Measurements from ENCODE around the gene ZDHHC11B.
"Not testable (repeated sequence)": the region's sequence is repeated elsewhere in the genome, so short reads cannot be mapped to it uniquely, and the experiment has no call there.

The ZDHHC11B gene

DNA sequence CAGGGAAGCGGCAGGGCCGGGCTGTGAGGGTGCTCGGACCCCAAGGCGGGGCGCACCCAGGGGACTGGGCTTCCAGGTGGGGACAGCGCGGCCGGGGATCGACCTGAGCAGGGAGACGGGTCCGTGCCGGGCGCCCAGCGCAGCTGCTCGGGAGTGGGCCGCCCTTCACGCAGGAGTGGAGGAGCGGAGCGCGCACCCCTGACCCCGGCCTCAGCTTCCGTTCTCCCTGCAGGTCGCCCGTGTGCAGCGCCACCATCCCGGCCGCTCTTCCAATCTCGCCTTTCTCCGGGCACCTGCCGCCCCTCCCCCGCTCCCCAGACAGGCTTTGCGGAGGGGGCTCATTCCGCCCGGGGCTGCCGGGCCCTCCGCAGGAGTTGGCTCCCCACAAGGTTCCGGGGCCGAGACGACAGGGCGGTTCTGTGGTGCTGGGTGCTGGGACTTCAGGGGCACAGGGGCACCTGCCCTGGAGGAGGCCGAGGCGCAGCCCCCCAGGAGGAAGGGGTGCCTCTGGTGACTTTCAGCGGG is 714 bp upstream of the ZDHHC11B start:
- DNase-seq = peak in 1 of 51 donors; percentile 26

DNA sequence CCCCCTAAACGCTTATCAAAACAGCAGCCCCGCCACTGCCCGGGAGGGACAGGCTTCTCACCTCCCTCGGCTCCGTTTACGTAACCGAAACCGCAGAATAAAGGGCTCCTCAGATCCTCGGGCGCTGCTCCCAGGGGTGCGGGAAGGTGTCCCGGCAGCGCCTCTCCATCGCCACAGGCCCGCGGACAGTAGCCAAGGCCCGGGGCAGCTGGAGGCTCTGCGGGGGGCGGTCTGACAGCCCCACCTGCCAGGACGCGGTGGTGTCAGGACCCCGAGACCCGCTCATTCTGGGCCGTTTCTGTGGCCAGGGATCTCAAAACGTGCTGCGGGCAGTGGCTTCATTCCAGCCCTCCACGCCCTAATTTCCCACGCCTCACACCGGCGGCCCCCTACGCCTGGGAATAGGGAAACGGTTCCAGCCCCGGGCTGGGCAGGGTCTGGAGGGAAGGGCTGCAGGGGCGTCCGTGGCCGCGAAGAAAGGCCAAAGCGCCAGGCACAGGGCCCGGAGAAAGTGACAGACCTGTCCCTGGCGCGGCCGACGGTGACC is 575 bp downstream of the ZDHHC11B start:
- DNase-seq = peak in 5 of 51 donors; percentile 27 to 64 (median 57)

DNA sequence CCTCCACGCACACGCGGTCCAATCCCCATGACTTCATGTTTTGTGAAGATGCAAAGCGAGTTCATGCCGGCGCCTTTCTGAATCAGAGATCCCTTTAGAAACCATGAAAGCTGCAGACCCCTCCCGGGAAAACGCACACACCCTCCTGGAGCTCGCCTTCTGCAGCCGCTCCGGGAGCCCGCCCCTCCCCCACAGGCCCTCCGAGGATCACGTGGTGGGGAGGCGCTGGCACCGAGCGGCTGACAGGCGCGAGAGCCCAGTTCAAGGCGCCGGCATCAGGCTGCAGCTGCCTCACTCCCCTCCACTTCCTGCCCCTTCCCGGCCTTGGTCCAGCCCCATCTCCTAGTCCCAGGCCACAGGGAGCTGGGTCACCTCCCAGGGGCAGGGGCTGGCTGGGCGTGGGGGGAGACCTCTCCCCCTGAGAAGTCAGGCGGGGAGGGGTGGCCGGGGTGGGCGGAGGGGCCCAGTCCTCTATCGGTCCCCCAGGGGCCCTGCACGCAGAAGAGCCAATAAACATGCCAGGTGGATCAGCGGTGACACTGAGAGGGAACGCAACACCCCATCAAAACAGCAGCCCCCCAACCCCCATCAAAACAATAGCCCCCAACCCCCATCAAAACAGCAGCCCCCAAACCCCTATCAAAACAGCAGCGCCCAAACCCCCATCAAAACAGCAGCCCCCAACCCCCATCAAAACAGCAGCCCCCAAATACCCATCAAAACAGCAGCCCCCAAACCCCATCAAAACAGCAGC is 1.3 kb downstream of the ZDHHC11B start:
- peak in 1 of 51 donors; percentile 44 for DNase-seq

DNA sequence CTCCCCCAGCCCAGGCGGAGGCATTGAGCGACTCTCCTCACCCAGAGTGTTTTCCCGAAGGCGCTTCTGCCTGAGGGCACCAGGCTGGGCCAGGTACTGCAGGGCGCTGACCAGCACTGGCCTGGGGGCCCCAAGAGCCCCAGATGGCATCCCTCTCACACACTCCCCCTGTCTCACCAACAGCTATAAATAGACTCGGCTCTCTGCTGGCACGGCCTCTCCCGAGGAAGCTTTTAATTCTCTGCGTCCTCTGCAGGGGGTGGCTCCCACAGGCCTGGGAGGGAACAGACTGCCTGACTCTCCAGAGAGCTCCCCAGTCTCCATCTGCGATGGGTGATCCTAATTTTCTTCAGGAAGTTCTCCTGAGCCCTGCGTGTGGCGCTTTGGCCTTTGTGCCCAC is 2.2 kb downstream of the ZDHHC11B start:
- not testable (repeated sequence) for DNase-seq

DNA sequence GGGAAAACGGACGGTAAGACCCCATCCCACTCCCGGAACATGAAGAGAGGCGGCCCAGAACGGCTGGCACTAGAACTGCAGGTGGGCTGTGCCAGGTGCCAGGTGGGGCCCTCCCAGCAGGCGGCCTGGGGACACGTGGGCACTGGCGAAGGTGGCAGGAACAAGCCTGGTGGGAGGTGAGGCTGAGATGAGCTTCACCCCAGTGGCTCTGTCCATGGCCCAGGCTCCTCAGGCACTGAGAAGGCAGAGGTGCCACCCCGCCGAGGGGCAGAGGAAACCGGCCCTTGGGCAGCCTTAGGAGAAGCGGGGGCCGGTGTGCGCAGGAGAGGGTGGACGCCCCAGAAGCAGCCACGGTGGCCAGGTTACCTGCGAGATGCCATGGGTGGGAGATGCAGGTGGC is 4.0 kb downstream of the ZDHHC11B start:
- DNase-seq = not testable (repeated sequence)

DNA sequence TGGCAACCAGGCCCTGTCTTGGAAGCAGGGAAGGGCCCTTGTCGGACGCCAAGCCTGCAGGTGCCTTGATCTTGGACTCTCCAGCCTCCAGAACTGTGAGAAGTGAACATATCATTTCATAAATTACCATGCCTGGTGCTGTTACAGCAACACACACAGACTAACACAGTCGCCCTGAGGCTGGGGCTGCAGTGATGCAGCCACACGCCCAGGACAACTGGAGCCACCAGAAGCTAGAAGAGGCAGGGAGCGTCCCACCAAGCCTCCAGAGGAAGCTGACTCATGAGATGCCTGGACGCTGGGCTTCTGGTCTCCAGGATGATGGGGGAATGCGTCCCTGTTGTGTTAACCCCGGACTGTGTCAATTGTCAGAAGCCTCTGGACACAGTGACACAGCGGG is 5.6 kb downstream of the ZDHHC11B start:
- DNase-seq = not testable (repeated sequence)

DNA sequence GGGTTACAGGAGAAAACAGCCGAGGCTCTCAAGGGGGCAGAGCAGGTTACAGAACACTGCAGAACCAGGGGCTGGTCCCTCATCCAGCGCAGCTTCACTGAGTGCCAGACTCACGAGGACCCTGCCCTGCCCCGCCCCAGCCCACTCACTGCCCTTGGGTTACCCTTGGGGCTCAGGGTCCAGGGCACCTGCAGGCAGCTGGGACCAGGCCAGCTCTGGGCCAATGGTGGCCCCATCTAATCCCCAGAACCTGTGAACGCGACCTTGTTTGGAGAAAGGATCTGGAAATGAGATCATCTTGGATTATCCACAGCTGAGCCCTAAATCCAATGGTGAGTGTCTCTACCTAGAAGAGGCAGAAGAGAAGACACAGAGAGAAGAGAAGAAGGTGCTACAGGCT is 6.1 kb downstream of the ZDHHC11B start:
- DNase-seq = not testable (repeated sequence)

DNA sequence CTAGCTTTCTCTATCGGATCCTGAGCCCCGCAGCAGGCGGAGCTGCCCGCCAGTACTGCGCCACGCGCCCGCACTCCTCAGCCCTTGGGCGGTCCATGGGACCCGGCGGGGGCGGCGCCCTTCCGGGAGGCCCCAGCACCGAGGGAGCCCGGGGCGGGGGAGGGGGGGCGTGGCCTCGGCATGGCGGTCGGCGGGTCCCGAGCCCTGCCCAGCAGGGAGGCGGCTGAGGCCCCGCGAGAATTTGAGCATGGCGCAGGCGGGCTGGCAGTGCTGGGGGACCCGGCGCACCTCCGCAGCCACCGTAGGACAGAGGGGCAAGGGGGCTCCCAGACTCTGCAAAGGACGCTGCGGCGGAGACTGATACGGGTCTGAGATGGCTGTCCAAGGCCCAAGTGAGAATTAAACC is 6.8 kb downstream of the ZDHHC11B start:
- no peak for DNase-seq

DNA sequence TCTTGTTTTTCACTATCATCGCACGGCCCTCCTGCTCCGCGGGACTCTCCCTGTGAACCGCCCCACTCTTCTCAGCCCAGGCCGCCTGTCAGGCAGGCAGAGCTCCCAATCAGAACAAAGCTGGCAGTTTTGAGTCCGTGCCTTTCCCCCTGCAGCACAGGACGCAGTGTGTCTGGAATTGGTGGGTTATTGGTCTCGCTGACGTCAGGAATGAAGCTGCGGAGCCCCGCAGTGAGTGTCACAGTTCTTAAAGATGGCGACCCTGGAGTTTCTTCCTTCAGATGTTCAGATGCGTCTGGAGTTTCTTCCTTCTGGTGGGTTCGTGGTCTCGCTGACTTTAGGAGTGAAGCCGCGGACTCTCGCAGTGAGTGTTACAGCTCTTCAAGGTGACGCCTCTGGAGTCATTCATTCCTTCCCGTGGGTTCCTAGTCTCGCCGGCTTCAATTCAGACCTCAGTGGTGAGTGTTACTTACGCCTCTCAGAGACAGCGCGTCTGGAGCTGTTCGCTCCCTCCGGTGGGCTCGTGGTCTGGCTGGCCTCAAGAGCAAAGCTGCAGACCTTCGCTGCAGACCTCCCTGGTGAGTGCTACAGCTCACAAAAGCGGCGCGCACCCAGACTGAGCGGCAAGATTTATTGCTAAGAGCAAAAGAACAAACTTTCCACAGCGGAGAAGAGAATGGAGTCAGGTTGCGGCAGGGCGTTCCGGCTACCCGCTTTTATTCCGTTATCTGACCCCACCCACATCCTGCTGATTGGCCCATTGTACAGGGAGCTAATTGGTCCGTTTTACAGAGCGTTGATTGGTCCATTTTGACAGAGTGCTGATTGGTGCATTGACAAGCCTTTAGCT is 7.4 kb downstream of the ZDHHC11B start:
- no peak for DNase-seq

DNA sequence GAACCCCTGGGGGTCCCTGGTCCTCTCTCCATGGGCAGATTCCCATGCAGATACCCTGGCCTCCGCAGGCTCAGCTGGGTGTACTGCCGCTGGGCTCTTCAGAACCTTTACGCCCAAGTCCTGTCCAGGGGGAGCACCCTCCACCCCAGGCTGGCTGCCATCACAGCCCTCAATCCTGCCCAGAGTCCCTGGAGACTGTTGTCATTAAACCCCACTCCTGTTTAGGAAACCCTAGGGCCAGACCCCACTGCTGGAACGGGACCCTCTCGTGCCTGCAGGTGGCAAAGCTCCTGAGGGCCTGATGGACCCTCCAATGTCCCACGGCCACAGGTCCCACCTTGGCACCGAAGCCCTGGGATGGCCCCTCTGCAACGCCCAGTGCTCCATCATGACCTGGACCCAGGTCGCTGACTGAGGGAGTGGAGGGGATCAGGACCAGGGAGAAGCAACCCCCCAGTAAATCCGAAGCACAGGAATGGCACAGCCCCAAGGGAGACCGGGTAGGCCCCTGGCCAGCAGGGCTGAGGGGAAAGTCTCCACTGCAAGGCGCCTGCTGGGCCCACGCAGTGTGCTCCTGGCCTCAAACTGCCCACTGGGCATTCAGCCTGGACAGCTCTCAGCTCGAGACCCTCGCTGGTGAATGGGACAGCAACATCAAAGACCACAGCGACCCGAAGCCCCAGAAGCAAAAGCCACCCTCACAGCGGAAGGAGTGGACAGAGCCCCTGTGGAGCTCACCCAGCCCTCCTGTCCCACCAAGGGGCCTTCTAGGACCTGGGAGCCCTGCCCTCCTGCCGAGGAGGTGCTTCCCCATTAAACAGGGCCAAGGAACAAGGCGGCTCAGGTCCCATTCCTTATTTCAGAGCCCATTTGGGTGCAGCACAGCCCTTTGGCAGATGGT is 8.3 kb downstream of the ZDHHC11B start:
- no peak for DNase-seq

DNA sequence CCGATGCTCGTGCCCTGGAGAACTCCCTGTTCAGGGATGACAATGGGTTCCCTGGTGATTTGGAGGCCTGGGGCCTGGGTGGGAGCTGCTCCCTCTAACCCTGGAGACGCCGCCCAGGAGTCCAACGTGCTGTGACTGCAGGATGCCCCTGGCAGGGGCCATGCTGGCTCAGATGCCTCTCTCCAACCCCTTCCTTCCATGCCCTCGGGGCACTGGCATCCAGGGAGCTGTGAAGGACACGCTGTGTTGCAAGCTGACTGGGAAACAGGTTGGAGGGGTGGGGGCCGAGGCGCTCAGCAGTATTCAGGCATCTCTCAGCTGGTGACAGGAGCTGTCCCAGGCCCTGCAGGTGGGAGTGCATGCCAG is 9.0 kb downstream of the ZDHHC11B start:
- not testable (repeated sequence) for DNase-seq

DNA sequence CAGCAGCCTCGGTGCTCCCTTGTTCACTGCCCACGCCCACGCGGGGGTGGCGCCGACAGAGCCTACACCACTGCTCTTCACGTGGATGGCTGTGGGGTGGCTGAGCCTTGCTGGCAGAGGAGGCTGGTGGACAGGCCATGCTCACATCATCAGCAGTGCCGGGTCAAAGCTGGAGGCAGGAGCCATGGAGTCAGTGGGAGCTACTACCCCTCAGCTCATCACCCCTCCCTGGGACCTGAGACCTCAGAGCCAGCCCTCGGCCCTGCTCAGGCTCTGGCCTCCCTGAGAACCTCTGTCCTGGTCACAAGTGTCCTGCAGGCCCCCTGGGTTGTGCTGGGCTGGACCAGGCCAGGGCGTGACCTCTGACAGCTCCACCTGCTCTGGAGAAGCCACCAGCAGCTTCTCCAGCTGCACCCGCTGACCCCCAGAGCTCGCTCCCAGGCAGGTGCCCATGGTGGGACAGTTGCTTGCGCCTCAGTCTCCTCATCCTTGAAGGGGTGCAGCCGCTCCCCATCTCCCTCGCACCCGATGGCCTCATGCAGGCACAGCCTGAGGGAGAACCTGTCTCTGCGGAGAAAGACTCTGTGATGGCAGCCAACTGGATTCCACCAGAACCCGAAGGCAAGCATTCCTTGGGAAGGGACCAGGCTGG is 9.5 kb downstream of the ZDHHC11B start:
- not testable (repeated sequence) for DNase-seq

DNA sequence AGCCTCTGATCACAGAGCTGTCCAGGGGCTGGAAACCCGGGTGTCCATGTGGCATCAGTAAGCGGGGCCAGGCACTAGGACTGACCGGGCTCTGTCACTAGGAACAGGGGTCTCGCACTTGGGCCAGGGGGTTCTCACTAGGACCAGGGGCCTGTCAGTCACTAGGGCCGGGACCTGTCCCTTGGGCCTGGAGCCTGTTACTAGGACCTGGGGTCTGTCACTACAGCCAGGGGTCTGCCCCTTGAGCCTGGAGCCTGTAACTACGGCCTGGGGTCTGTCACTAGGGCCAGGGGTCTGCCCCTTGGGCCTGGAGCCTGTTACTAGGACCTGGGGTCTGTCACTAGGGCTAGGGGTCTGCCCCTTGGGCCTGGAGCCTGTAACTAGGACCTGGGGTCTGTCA is 10.2 kb downstream of the ZDHHC11B start:
- not testable (repeated sequence) for DNase-seq

DNA sequence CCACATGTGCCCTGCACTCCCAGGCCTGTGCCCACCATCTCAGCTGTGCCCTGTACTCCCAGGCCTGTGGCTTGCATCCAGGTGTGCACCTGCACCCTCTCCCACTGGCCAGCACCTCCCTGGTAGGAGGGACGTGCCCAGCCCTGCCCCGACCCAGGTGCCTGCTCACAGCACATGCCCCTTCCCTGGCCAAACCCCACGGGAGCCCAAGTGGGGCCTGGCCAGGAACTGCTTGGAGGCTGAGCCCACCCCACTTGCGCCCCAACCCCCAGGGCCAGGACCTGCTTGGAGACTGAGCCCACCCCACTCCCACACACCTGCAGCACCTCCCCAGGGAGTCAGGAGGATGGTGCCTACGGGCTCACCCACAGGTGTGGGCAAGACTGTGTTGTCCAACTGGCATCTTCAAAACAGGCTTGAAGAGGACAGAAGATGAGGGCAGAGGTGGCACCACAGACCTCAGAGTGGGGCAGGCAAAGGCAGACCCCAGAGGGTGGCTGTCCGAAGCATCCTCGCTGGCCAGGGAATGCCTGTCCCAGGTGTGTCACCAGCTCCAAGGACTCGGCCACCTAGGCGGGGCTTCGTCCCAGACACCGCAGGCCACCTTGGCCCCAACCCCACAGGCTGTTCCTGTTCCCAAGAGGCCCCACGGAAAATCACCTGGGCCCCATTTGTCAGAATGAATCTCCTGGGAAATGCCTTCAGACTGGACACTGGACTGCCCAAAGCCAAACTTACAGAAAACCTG is 10.8 kb downstream of the ZDHHC11B start:
- no peak for DNase-seq

DNA sequence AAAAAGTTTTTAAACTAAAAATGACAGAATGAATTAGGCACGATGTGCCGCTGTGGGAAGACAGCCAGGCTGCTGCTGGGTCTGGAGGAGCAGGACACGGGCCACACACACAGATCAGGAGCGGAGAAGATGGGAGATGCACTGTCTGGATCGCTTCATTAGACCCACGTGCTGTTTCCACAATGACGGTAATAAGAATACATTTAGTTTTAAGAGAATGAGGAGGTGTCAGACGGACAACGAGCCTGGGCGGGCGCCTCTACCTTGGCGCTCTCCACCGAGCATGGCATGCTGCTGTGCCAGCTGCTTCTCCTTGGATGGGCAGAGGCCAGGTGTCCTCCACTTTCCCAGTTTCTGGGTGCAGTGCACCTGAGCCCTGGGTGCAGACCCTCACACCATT is 11.6 kb downstream of the ZDHHC11B start:
- peak in 1 of 51 donors; percentile 22 for DNase-seq

DNA sequence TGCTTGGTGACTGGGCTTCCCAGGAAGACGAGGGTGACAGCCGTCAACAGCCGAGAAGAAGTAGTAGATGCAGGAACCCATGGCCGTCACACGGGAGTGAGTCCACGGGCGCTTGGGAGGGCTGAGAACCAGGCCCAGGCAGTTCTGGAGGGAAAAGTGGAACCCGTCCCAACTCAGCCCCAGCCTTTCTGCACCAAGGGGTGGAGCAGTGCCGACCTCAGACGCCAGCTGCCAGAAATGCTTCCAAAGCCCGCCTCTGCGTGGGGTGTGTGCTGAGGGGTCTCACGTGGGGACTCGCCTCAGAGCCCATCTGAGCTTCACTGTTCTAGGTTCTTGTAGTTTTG is 12.0 kb downstream of the ZDHHC11B start:
- DNase-seq = not testable (repeated sequence)

DNA sequence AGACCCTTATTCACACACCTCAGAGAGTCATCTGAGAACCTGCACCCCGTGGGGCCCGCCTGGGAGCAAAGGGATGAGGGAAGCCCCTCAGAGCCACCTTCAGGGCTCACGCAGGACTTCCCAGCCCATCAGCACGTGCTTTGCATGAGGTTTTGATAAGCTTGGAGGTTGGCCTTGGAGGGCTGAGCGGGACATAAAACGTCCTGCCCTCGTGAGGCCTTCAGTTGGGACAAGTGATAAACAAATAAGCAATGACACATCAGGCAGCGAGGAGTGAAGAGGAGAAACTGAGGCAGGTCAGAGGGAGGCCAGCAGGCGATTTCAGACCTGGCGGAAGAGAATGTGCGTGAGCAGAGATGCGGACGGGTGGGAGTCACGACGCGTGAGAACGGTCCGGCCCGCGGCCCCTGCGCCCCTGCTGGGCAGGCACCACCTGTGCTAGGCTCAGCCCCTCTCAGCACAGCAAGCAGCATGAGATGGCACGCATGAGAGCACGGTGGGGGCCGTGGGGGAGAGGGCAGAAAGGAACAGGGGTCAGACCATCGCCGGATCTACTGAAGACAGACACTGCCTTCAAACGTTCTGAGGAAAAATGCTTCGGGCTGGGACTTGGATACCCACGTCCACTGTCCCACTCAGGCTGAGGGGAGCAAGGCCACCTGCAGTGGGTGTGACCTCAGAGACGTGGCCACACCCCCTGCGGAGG is 12.5 kb downstream of the ZDHHC11B start:
- not testable (repeated sequence) for DNase-seq

DNA sequence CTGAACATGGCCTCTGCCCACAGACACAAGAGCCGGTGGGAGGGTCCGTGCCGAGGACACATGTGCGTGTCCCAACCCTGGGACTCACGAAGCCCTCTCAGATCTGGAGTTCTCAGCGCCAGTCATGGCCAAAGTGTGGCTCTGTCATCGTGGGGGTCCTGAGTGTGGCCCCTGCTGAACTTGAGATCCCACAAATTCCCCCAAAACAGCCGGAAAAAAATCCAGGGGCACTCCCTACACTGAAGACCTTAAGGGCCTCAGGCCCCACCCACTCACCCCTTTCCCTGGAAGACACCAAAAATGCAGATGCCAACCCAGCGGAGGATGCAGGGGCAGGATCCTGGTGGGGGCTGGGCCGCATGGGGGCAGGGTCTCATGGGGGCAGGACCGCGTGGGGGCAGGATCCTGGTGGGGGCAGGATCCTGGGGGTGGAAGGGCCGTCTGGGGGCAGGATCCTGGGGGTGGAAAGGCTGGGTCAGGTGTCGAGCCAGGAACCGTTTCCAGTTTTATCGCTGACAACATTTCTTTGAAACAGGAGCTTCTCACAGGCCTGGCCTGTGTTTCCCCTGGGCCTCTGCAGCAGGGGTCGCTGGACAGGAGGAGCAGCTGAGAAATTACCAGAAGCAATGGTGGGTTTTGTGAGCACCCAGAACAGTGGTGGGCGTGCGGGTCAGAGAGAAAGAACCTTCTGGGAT is 13.3 kb downstream of the ZDHHC11B start:
- DNase-seq = not testable (repeated sequence)

DNA sequence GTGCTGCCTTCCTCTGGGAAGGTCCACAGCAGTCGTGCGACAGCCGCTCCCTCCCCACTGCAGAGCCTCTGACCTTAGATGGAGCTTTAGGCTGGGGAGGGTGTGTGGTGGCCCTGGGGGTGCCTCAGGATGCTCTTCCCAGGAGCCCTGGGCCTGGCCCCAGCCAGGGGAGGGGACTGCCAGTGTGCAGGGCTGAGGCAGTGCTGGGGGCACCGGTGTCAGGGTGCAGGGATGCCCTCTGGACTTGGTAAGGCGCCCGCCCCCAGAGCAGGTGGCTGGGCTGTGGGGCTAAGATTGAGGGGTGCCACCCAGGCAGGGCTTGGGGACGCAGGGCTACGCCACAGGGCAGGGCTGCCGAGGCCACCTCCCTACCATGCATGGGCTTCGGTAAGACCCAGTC is 13.9 kb downstream of the ZDHHC11B start:
- DNase-seq = not testable (repeated sequence)

Data from hypothalamus (tissue), 51 donors.